Astrocyte (in vitro differentiated cells and primary cell): ENCODE results near the gene ABCA7.

Source experiments
- EZH2 ChIP-seq: IDR thresholded peaks from 2 replicates; pipeline ENCODE4 v1.6.1; 2012; ENCODE audit warnings: mild to moderate bottlenecking, low read length, inconsistent platforms; ENCODE audit not compliant: insufficient read depth
- TF ChIP-seq, protein P1 (sequence below): IDR thresholded peaks from 2 replicates; pipeline ENCODE4 v1.5.1; 2011; ENCODE audit warnings: low read depth, mild to moderate bottlenecking, inconsistent platforms, low read length, moderate library complexity; ENCODE audit not compliant: insufficient read depth

DNA sequence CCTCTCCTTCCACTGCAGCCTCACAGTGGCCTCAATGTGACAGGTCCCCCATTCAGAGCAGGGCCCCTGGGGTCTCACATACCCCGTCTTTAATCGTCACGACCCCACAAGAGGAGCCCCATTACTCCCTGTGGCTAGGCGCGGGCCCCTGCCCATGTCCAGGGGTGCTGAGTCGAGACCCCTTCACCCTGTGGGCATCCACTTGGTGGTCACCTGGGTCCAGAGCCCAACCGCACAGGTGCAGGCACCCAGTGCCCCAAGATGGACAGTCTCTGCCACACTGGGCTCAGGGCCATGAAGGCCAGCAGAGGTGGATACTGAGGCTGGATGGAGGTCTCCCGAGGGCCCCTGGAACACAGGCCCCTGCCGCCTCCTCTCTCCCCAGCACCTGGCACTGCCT, 22.0 kb upstream of the ABCA7 start:
- TF ChIP-seq, protein P1, sequence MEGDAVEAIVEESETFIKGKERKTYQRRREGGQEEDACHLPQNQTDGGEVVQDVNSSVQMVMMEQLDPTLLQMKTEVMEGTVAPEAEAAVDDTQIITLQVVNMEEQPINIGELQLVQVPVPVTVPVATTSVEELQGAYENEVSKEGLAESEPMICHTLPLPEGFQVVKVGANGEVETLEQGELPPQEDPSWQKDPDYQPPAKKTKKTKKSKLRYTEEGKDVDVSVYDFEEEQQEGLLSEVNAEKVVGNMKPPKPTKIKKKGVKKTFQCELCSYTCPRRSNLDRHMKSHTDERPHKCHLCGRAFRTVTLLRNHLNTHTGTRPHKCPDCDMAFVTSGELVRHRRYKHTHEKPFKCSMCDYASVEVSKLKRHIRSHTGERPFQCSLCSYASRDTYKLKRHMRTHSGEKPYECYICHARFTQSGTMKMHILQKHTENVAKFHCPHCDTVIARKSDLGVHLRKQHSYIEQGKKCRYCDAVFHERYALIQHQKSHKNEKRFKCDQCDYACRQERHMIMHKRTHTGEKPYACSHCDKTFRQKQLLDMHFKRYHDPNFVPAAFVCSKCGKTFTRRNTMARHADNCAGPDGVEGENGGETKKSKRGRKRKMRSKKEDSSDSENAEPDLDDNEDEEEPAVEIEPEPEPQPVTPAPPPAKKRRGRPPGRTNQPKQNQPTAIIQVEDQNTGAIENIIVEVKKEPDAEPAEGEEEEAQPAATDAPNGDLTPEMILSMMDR: no peak
- TF ChIP-seq EZH2: no peak
